Keratinocyte (primary cell): ENCODE measurements around the gene HCN3. TPM values are rescaled to one million over a fixed set of nuclear protein-coding genes. Genes with fewer than 3 reads are reported as not detected.

Source experiments
- DNase-seq: peaks from one replicate; pipeline ENCODE4 v3.0.0-alpha.2; 2011; ENCODE audit warnings: low read depth, missing footprints, low spot score
- FAIRE-seq: peaks from 2 replicates; lab custom pipeline; 2011; peaks lifted over from hg19 to GRCh38; lab: Jason Lieb, UNC
- H2AFZ ChIP-seq: 2 replicates; pipeline ENCODE4 v1.6.0; 2012; ENCODE audit warnings: low read length, control low read depth, inconsistent platforms; ENCODE audit not compliant: control insufficient read depth
- H3K27ac ChIP-seq: 2 replicates; pipeline ENCODE4 v1.5.1; 2011; ENCODE audit warnings: low read length; ENCODE audit not compliant: control insufficient read depth, insufficient read depth
- H3K27me3 ChIP-seq: 3 replicates; pipeline ENCODE4 v1.6.0; 2011; ENCODE audit warnings: low read length; ENCODE audit not compliant: control insufficient read depth, insufficient read depth; ENCODE audit errors: extremely low read depth
- H3K36me3 ChIP-seq, 2 experiments: 2 replicates in 1 of 2; 3 replicates in 1 of 2; pipeline ENCODE4 v1.5.1; 2011; ENCODE audit warnings: low read length in 2 of 2, mild to moderate bottlenecking in 1 of 2; ENCODE audit not compliant: control insufficient read depth in 2 of 2, insufficient read depth in 2 of 2; ENCODE audit errors: extremely low read depth in 1 of 2
- H3K4me1 ChIP-seq: 3 replicates; pipeline ENCODE4 v1.5.1; 2011; ENCODE audit warnings: low read length; ENCODE audit not compliant: control insufficient read depth, insufficient read depth; ENCODE audit errors: extremely low read depth
- H3K4me2 ChIP-seq: 3 replicates; pipeline ENCODE4 v1.6.0; 2011; ENCODE audit warnings: low read depth, low read length; ENCODE audit not compliant: control insufficient read depth, insufficient read depth; ENCODE audit errors: extremely low read depth
- H3K4me3 ChIP-seq, 3 experiments: fragments of 200-600 bp in 1 of 3; sonication (generic) in 1 of 3; 2 replicates in 2 of 3; 3 replicates in 1 of 3; pipeline ENCODE4 v1.5.1; 2011 to 2016; ENCODE audit warnings: low read length in 3 of 3, mild to moderate bottlenecking in 3 of 3, control low read depth in 2 of 3, inconsistent platforms in 1 of 3, low read depth in 1 of 3, mixed read lengths in 1 of 3, mixed run types in 1 of 3, moderate library complexity in 1 of 3; ENCODE audit not compliant: control insufficient read depth in 2 of 3, insufficient read depth in 2 of 3; ENCODE audit errors: extremely low read depth in 1 of 3
- H3K79me2 ChIP-seq: 2 replicates; pipeline ENCODE4 v1.6.0; 2012; ENCODE audit warnings: low read length; ENCODE audit not compliant: control insufficient read depth, insufficient read depth
- H3K9ac ChIP-seq: 3 replicates; pipeline ENCODE4 v1.6.0; 2011; ENCODE audit warnings: low read length; ENCODE audit not compliant: control insufficient read depth, insufficient read depth; ENCODE audit errors: extremely low read depth
- H3K9me1 ChIP-seq: 3 replicates; pipeline ENCODE4 v1.6.0; 2011; ENCODE audit warnings: low read length; ENCODE audit not compliant: control insufficient read depth, insufficient read depth; ENCODE audit errors: extremely low read depth
- H3K9me3 ChIP-seq: 2 replicates; pipeline ENCODE4 v1.5.1; 2012; ENCODE audit warnings: low read depth, low read length; ENCODE audit not compliant: control insufficient read depth
- H4K20me1 ChIP-seq: 3 replicates; pipeline ENCODE4 v1.6.0; 2011; ENCODE audit warnings: low read length; ENCODE audit not compliant: control insufficient read depth, insufficient read depth; ENCODE audit errors: extremely low read depth
- EZH2 ChIP-seq: IDR thresholded peaks from one replicate; pipeline ENCODE4 v1.6.1; 2012; ENCODE audit warnings: inconsistent platforms, mild to moderate bottlenecking, low read length, moderate library complexity
- dilution Hi-C: fragments of 300-500 bp; cut with MboI; formaldehyde crosslinking; loops from one replicate; pipeline ENCODE4 v1.7.0; 2020; ENCODE audit warnings: low sequenced_read_pairs; ENCODE audit not compliant: extremely low pct_ligation_motif_present
- polyA plus RNA-seq, 5 experiments: library from polyadenylated mRNA; depleted of rRNA in 3 of 5; stranded (reverse) in 3 of 5; stranded (forward) in 1 of 5; unstranded in 1 of 5; fragments of >200 nt; gene quantifications; 1 replicate in 1 of 5; 2 replicates in 3 of 5; 3 replicates in 1 of 5; pipeline versions ENCODE4 v1.2.1 to v1.2.3, GENCODE V29; 2011 to 2012; ENCODE audit warnings: missing spikeins in 2 of 5, low read depth in 1 of 5, low replicate concordance in 1 of 5
- TF ChIP-seq, protein P1 (sequence below), 3 experiments: IDR thresholded peaks in 1 of 3; conservative IDR thresholded peaks in 1 of 3; optimal IDR thresholded peaks in 1 of 3; 2 replicates in 2 of 3; 3 replicates in 1 of 3; pipeline versions ENCODE3 to v1.5.1; 2011; ENCODE audit warnings: low read length in 3 of 3, mild to moderate bottlenecking in 3 of 3, moderate library complexity in 2 of 3, control low read depth in 1 of 3, inconsistent platforms in 1 of 3; ENCODE audit not compliant: insufficient read depth in 2 of 3; ENCODE audit errors: extremely low read depth in 1 of 3

The HCN3 gene
- polyA plus RNA-seq, 1 donor (not counting 4 experiments of a cell fraction or from before 2014, with no cell fraction given), result 3.0 TPM

DNA sequence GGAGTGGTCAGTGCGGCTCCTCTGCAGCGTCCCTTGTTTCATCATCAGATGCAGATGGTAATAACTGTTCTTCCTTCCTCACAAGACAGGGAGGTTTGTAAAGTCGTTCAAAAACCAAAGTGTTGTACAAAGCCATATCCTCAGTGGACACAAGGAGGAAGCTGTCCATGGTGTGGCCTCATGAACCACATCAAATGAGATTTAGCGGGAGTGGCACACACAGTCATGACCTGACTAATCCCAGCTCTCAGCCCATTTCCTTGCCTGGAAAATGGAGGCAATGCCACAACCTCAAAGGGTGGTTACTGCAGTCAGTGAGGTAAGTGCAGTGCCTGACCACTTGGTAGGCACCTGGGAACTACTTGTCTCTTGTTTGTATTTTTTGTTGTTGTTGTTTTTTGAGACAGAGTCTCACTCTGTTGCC lies 35.4 kb upstream of the HCN3 start:
- Histone ChIP-seq H3K27ac (no peak overlapping the region), H3K27me3 (no peaks in the 10 kb centered on the region), H3K36me3 (peaks cover 2 to 4% of the 10 kb centered on the region in 2 experiments), H4K20me1 (no peaks in the 10 kb centered on the region), H3K4me1 (peaks cover 19% of the 10 kb centered on the region), H3K79me2 (no peaks in the 10 kb centered on the region), H3K4me3 (no peak overlapping the region), H3K9me3 (no peaks in the 10 kb centered on the region), H3K4me2 (no peak overlapping the region), H3K9ac (no peak overlapping the region), H2AFZ (no peak overlapping the region), H3K9me1 (no peaks in the 10 kb centered on the region)
- dilution Hi-C loops, result no loop called here
- TF ChIP-seq, protein P1, sequence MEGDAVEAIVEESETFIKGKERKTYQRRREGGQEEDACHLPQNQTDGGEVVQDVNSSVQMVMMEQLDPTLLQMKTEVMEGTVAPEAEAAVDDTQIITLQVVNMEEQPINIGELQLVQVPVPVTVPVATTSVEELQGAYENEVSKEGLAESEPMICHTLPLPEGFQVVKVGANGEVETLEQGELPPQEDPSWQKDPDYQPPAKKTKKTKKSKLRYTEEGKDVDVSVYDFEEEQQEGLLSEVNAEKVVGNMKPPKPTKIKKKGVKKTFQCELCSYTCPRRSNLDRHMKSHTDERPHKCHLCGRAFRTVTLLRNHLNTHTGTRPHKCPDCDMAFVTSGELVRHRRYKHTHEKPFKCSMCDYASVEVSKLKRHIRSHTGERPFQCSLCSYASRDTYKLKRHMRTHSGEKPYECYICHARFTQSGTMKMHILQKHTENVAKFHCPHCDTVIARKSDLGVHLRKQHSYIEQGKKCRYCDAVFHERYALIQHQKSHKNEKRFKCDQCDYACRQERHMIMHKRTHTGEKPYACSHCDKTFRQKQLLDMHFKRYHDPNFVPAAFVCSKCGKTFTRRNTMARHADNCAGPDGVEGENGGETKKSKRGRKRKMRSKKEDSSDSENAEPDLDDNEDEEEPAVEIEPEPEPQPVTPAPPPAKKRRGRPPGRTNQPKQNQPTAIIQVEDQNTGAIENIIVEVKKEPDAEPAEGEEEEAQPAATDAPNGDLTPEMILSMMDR (optimal IDR thresholded peaks at IDR 0.05 in 1 of 3, IDR thresholded peaks at IDR 0.05 in 1 of 3, conservative IDR thresholded peaks at IDR 0.05 in 1 of 3; ENCODE audit: extremely low read depth in 1 of 3, insufficient read depth in 2 of 3, low read length in 3 of 3), result no peak
- TF ChIP-seq EZH2, result no peak
- no peak for FAIRE-seq
- DNase-seq, result no peak

DNA sequence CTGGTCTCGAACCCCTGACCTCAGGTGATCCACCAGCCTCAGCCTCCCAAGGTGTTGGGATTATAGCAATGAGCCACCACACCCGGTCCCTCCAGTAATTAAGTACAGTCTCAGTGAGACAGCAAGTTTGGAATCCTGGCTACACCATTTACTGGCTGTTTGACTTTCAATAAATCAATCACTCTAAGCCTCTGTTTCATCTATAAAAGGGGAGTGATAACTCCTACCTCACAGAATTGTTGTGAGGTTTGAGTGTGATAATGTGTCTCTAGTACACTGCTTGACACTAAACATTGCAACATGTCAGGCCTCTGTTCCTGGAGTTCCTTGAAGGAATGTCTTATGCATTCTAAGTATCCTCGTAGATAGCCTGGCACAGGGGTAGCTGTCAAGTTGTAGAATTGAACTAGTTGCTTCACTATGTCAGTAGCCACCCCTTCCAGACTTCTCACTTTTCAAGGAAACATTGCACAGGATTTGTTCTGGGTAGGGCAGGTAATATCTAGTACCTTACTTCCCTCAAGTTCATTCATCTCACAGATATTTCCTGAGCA lies 34.4 kb upstream of the HCN3 start:
- H4K20me1 ChIP-seq, result no peaks in the 10 kb centered on the region
- peaks cover 19% of the 10 kb centered on the region for H3K4me1 ChIP-seq
- TF ChIP-seq, protein P1 (optimal IDR thresholded peaks at IDR 0.05 in 1 of 3, IDR thresholded peaks at IDR 0.05 in 1 of 3, conservative IDR thresholded peaks at IDR 0.05 in 1 of 3; ENCODE audit: extremely low read depth in 1 of 3, insufficient read depth in 2 of 3, low read length in 3 of 3), result no peak
- no peak for TF ChIP-seq EZH2
- no peak overlapping the region for H3K27ac ChIP-seq
- dilution Hi-C loops, result no loop called here
- H3K9me1 ChIP-seq, result no peaks in the 10 kb centered on the region
- DNase-seq (no peak), FAIRE-seq (no peak)
- H3K9me3 ChIP-seq, result no peaks in the 10 kb centered on the region
- no peaks in the 10 kb centered on the region for H3K79me2 ChIP-seq
- H3K9ac ChIP-seq, result no peak overlapping the region
- H3K4me3 ChIP-seq, result peak overlapping the region in 2 of 3 experiments; percentile 75 to 80
- H3K27me3 ChIP-seq, result no peaks in the 10 kb centered on the region
- H3K4me2 ChIP-seq, result peak overlapping the region; percentile 86
- H3K36me3 ChIP-seq, result peaks cover 6 to 9% of the 10 kb centered on the region in 2 experiments
- no peak overlapping the region for H2AFZ ChIP-seq
